Activated B cell treated with CpG ODN at 0.5 μM for 24 hours (primary cell): Measurements from ENCODE around the gene ACADL. TPM values are rescaled to one million over a fixed set of nuclear protein-coding genes. Genes with fewer than 3 reads are reported as not detected.

ENCODE experiments used
- ATAC-seq: fragments of 200-7000 bp; cut with Tn5 transposase; one replicate; pipeline ENCODE4 v1.10.0; 2021; ENCODE audit warnings: low read depth, mild to moderate bottlenecking, moderate library complexity
- CTCF ChIA-PET: fragments of 350-600 bp; sonication (Branson Sonifier 250); formaldehyde crosslinking; loops from one replicate; lab custom pipeline; 2021; ENCODE audit warnings: antibody characterized with exemption; lab: Charles Lee
- POLR2A ChIA-PET: fragments of 350-600 bp; sonication (Branson Sonifier 250); formaldehyde crosslinking; loops from one replicate; lab custom pipeline; 2021; ENCODE audit warnings: antibody characterized with exemption; lab: Charles Lee
- DNase-seq: peaks from one replicate; pipeline ENCODE4 v3.0.0; 2022
- H3K27ac Mint-ChIP-seq: one replicate; pipeline ENCODE4 v1.8.0; 2020; ENCODE audit warnings: mixed read lengths
- H3K27me3 Mint-ChIP-seq: one replicate; pipeline ENCODE4 v1.8.0; 2021; ENCODE audit warnings: mixed read lengths
- H3K36me3 Mint-ChIP-seq: one replicate; pipeline ENCODE4 v1.8.0; 2021; ENCODE audit warnings: low read depth, mixed read lengths
- H3K4me1 Mint-ChIP-seq: one replicate; pipeline ENCODE4 v1.8.0; 2021; ENCODE audit warnings: mixed read lengths
- H3K4me3 Mint-ChIP-seq: one replicate; pipeline ENCODE4 v1.8.0; 2020; ENCODE audit warnings: mild to moderate bottlenecking, mixed read lengths
- H3K9me3 Mint-ChIP-seq: one replicate; pipeline ENCODE4 v1.8.0; 2020; ENCODE audit warnings: mixed read lengths
- CTCF ChIP-seq: fragments of 200-600 bp; IDR thresholded peaks from one replicate; pipeline ENCODE4 v1.8.0; 2022; ENCODE audit warnings: antibody characterized with exemption, mild to moderate bottlenecking
- intact Hi-C: fragments of 100-400 bp; cut with micrococcal nuclease; formaldehyde crosslinking; loops from one replicate; pipeline ENCODE4 v1.15.1; 2024
- total RNA-seq: library from RNA; stranded (reverse); gene quantifications from 2 replicates; pipeline ENCODE4 v1.2.3, GENCODE V29; 2022

ACADL gene
- total RNA-seq, 1 donor from 2014 or later = not detected

GRCh38 chr2:210169516-210170195 is 55.6 kb downstream of the ACADL start:
- DNase-seq (no peak), ATAC-seq (no peak)
- Mint-ChIP-seq H3K36me3 (peaks cover 9% of the 10 kb centered on the region), H3K4me3 (peak overlapping the region; percentile 97), H3K9me3 (no peaks in the 10 kb centered on the region), H3K27ac (peak overlapping the region; percentile 94), H3K4me1 (peaks cover 24% of the 10 kb centered on the region), H3K27me3 (peaks cover 6% of the 10 kb centered on the region)
- ChIA-PET CTCF (no interaction called here), POLR2A (no interaction called here)
- no peak for TF ChIP-seq CTCF
- intact Hi-C loops = loop anchor here (1.0 to 10.0 kb wide), 7 partner anchors 25 to 1915 kb away; partner anchors contain the start of genes IDH1, LANCL1, MAP2 and PIKFYVE

GRCh38 chr2:210167227-210167626 is 58.0 kb downstream of the ACADL start:
- DNase-seq (no peak), ATAC-seq (no peak)
- no peaks in the 10 kb centered on the region for H3K9me3 Mint-ChIP-seq
- no peak overlapping the region for H3K27ac Mint-ChIP-seq
- intact Hi-C loops = no loop called here
- no peak overlapping the region for H3K4me3 Mint-ChIP-seq
- CTCF ChIA-PET = interaction anchor here (1.1 kb wide), 1 partner anchor 28 kb away, joined by 3 read pairs; no protein-coding TSS in a partner anchor
- POLR2A ChIA-PET = interaction anchor here (1.1 kb wide), 1 partner anchor 164 kb away, joined by 3 read pairs; no protein-coding TSS in a partner anchor
- H3K27me3 Mint-ChIP-seq = peaks cover 4% of the 10 kb centered on the region
- peaks cover 36% of the 10 kb centered on the region for H3K4me1 Mint-ChIP-seq
- no peak for TF ChIP-seq CTCF
- H3K36me3 Mint-ChIP-seq = peaks cover 9% of the 10 kb centered on the region

- no peak for ATAC-seq
Measured at GRCh38 chr2:210162466-210163124, 62.7 kb downstream of the ACADL start.

GRCh38 chr2:210159059-210159458 is 66.2 kb downstream of the ACADL start:
- CTCF ChIA-PET = no interaction called here
- DNase-seq (no peak), ATAC-seq (no peak)
- POLR2A ChIA-PET = no interaction called here
- peaks cover 9% of the 10 kb centered on the region for H3K36me3 Mint-ChIP-seq
- H3K27me3 Mint-ChIP-seq = no peaks in the 10 kb centered on the region
- H3K9me3 Mint-ChIP-seq = no peaks in the 10 kb centered on the region
- H3K27ac Mint-ChIP-seq = no peak overlapping the region
- intact Hi-C loops = no loop called here
- TF ChIP-seq CTCF = no peak
- H3K4me3 Mint-ChIP-seq = no peak overlapping the region
- H3K4me1 Mint-ChIP-seq = peaks cover 13% of the 10 kb centered on the region

More at GRCh38 chr2:210162466-210163124, 62.7 kb downstream of the ACADL start:
- no peak for DNase-seq
- TF ChIP-seq CTCF = no peak
- POLR2A ChIA-PET = no interaction called here
- CTCF ChIA-PET = no interaction called here
- no peak overlapping the region for H3K4me3 Mint-ChIP-seq
- intact Hi-C loops = no loop called here
- H3K9me3 Mint-ChIP-seq = no peaks in the 10 kb centered on the region
- H3K27me3 Mint-ChIP-seq = no peaks in the 10 kb centered on the region
- H3K4me1 Mint-ChIP-seq = peaks cover 13% of the 10 kb centered on the region
- H3K27ac Mint-ChIP-seq = no peak overlapping the region
- H3K36me3 Mint-ChIP-seq = no peaks in the 10 kb centered on the region

GRCh38 chr2:210158236-210158635 is 67.0 kb downstream of the ACADL start:
- DNase-seq (no peak), ATAC-seq (no peak)
- Mint-ChIP-seq H3K36me3 (peaks cover 16% of the 10 kb centered on the region), H3K27ac (no peak overlapping the region), H3K27me3 (no peaks in the 10 kb centered on the region), H3K4me1 (peaks cover 12% of the 10 kb centered on the region), H3K9me3 (no peaks in the 10 kb centered on the region), H3K4me3 (no peak overlapping the region)
- intact Hi-C loops = no loop called here
- ChIA-PET CTCF (no interaction called here), POLR2A (no interaction called here)
- no peak for TF ChIP-seq CTCF
